Measurements from ENCODE around the gene PIGW.
"Not testable (repeated sequence)": the region's sequence is repeated elsewhere in the genome, so short reads cannot be mapped to it uniquely, and the experiment has no call there.

The PIGW gene

GRCh38 chr17:36508439-36508838 lies 26.3 kb upstream of the PIGW start:
- not testable (repeated sequence) for H3K4me3 ChIP-seq (ENCODE audit: low read depth, low read length)

GRCh38 chr17:36509272-36509985 lies 25.4 kb upstream of the PIGW start:
- H3K4me3 ChIP-seq (ENCODE audit: low read depth, low read length): no peak overlapping the region

GRCh38 chr17:36510636-36511035 lies 24.2 kb upstream of the PIGW start:
- no peak overlapping the region for H3K4me3 ChIP-seq (ENCODE audit: low read depth, low read length)

- no peak overlapping the region for H3K4me3 ChIP-seq (ENCODE audit: low read depth, low read length)
Observed at GRCh38 chr17:36511216-36511615, 23.6 kb upstream of the PIGW start.

GRCh38 chr17:36512641-36513040 lies 22.1 kb upstream of the PIGW start:
- no peak overlapping the region for H3K4me3 ChIP-seq (ENCODE audit: low read depth, low read length)

- no peak overlapping the region for H3K4me3 ChIP-seq (ENCODE audit: low read depth, low read length)
Observed at GRCh38 chr17:36514856-36515255, 19.9 kb upstream of the PIGW start.

- H3K4me3 ChIP-seq (ENCODE audit: low read depth, low read length): no peak overlapping the region
Observed at GRCh38 chr17:36515837-36516236, 18.9 kb upstream of the PIGW start.

- no peak overlapping the region for H3K4me3 ChIP-seq (ENCODE audit: low read depth, low read length)
Observed at GRCh38 chr17:36523113-36523512, 11.7 kb upstream of the PIGW start.

GRCh38 chr17:36524428-36524876 lies 10.3 kb upstream of the PIGW start:
- no peak overlapping the region for H3K4me3 ChIP-seq (ENCODE audit: low read depth, low read length)

GRCh38 chr17:36525113-36525512 lies 9.7 kb upstream of the PIGW start:
- H3K4me3 ChIP-seq (ENCODE audit: low read depth, low read length): no peak overlapping the region

GRCh38 chr17:36525888-36526287 lies 8.9 kb upstream of the PIGW start:
- no peak overlapping the region for H3K4me3 ChIP-seq (ENCODE audit: low read depth, low read length)

- no peak overlapping the region for H3K4me3 ChIP-seq (ENCODE audit: low read depth, low read length)
Observed at GRCh38 chr17:36527621-36528250, 7.1 kb upstream of the PIGW start.

GRCh38 chr17:36529121-36529520 lies 5.7 kb upstream of the PIGW start:
- no peak overlapping the region for H3K4me3 ChIP-seq (ENCODE audit: low read depth, low read length)

GRCh38 chr17:36532435-36532975 lies 2.3 kb upstream of the PIGW start:
- H3K4me3 ChIP-seq (ENCODE audit: low read depth, low read length): no peak overlapping the region

- H3K4me3 ChIP-seq (ENCODE audit: low read depth, low read length): peak overlapping the region; percentile 93
Observed at GRCh38 chr17:36533935-36534839, 600 bp upstream of the PIGW start.

- peak overlapping the region; percentile 93 for H3K4me3 ChIP-seq (ENCODE audit: low read depth, low read length)
Observed at GRCh38 chr17:36535669-36536081, 888 bp downstream of the PIGW start.

- H3K4me3 ChIP-seq (ENCODE audit: low read depth, low read length): no peak overlapping the region
Observed at GRCh38 chr17:36540696-36541095, 5.9 kb downstream of the PIGW start.

- H3K4me3 ChIP-seq (ENCODE audit: low read depth, low read length): no peak overlapping the region
Observed at GRCh38 chr17:36542755-36543154, 8.0 kb downstream of the PIGW start.

- H3K4me3 ChIP-seq (ENCODE audit: low read depth, low read length): peak overlapping the region; percentile 85
Observed at GRCh38 chr17:36544044-36544306, 9.2 kb downstream of the PIGW start.

GRCh38 chr17:36544307-36545076 lies 9.7 kb downstream of the PIGW start, which contains the start of gene GGNBP2:
Gene GGNBP2 (plus strand): TSS chr17:36544919. CDS start chr17:36545725, 806 bp downstream.
- peak within 1 kb of the TSS; percentile 85 for H3K4me3 ChIP-seq (ENCODE audit: low read depth, low read length)

GRCh38 chr17:36545077-36545464 lies 10.3 kb downstream of the PIGW start:
- peak overlapping the region; percentile 85 for H3K4me3 ChIP-seq (ENCODE audit: low read depth, low read length)

Measured in iPS-11a (cell line).